HG03457 (cell line): ENCODE measurements around the gene CYGB.

ENCODE experiments used
- ATAC-seq: cut with Tn5 transposase; IDR thresholded peaks from one replicate; pipeline ENCODE4 v1.9.1; 2021; ENCODE audit warnings: moderate number of reproducible peaks; ENCODE audit not compliant: unreplicated experiment

The CYGB gene

DNA sequence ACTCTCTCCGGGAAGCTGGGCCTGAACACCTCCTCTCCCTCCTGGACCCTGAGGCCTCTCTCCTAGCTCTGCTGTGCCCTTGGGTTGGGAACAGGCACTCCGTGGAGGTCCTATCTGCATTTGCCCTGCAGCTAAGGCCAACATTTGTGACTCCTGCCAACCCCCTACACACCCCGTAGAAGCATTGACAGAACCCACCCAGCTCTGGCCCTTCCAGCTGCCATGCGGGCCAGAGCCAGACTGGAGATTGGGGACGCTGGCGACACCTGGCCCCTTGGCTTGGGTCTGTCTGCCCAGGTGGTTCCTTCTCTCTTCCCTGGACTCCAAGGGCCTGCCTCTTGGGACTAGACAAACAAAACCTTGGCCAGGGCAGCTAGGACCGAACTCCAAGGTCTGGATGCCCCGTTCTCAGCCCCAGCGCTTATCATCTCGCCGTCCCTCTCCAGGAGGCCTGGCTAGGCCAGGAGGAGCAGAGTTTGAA, 35.6 kb downstream of the CYGB start:
- no peak for ATAC-seq

DNA sequence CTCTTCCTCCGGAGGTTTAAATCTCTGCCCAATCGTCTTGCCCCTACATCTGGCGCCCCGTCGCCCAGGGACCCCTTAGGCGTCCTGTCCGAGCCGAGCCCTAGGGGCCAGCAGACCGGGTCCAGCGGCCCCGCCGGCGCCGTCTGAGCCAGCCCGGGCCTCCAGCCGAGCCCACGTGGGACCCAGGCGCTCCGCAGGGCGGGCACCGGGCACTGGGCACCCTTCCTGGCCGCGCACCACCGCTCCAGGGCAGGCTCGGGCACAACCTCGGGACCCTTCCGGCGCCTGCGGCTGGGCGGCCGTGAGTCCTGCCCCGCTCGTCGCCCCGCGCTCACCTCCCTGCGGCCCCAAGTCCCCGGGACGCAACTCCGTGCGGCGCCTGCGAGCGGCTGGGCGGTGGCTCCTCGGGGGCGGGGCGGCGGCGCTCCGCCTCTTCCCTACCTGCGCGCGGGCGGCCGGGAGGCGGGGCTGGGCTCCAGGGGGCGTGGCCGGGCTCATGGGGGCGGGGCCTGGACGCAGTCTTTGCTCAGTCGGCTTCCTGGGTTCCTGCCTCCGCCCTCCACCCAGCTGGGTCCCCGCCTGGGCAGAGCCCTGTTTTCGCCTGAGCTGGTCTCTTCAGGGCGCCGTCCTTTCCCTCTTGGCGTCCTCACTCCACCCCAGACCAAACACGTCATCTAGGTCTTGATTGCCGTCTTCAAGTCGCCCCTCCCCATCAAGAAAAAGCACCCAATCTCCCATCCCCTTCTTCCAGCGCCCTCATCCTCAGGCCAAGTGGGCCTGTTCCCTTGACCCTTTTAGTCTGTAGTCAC, 36.3 kb downstream of the CYGB start, which contains the start of gene RHBDF2:
TSS of gene RHBDF2 (minus strand) at position 406 of the 809 bp plus-strand sequence. CDS start 19,899 bp downstream, outside the sequence.
- ATAC-seq, result peak; percentile 56

DNA sequence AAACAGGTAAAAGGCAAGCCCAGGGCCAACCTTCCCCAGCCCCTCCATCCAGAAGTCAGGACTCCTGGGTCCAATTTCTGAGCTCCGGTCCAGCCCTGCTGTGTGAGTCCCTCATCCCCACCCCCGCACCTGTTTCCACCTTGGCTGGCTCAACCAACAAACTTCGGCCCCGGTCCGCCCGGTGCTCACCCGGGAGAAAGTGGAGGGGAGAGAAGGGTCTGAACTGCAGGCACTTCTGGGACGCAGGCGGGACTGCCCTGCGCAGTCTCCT, 36.8 kb downstream of the CYGB start:
- no peak for ATAC-seq

DNA sequence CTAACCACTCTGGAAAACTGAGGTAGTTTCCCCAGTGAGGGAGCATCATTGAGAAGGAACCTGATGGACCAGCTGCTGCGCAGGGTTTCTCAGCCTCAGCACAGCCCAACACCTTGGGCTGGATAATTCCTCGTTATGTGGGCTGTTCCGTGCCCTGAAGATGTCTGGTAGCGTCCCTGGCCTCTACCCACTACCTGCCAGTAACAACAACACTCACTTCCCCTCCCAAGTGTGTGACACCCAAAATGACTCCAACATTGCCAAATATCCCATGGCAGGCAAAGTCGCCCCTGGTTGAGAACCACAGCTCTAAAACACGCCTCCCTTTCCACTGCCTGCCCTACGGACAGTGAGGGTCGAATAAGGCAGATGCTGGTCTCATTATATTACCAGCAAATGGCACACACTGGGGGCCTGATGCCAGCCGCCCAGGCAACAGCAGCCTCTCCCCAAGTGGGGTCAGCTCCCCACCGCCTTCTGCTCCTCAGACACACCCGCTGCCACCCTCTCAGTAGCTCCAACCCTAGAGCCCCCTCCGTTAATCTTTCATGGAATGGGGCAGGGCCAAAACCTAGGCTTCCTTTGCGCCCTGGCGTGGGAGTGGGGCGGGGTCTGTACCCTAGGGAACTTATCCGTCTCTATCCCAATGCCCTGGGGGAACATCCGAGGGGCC, 37.3 kb downstream of the CYGB start:
- no peak for ATAC-seq

DNA sequence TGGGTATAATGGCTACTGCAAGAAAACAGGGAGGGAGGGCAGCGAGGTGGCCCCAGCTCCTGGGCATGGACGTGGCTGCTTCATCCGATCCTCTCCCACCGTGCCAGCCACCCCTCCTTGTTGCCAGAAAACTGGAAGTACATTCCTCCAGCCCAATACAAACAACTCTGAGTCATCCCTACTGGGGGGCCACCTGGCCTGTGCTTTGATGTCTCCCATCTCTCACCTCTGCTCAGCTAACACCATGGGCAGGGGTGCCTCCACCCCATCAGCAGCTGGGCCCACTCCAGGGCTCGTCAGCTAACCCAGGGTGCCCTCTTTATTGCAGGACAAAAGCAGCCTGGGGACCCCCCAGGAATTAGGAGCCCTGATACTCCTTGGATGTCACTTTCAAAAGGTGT, 38.2 kb downstream of the CYGB start:
- ATAC-seq, result no peak

DNA sequence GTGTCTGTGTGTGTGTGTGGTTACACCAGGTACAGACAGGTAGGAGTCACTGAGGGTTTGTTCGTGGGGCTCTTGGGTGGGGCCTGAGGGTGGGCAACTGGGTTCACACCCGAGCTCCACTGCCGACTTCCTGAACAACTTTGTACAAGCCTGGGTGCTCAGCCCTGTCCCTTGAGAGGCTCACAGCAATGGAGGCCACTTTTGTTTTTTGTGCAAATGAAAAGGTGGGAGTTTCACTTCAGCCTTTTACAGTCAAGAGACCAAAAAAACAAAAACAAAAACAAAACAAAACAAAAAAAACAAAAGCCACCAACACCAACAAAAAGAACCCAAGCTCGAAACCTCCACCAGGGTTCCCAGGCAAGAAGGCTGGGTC, 38.6 kb downstream of the CYGB start:
- ATAC-seq, result no peak

DNA sequence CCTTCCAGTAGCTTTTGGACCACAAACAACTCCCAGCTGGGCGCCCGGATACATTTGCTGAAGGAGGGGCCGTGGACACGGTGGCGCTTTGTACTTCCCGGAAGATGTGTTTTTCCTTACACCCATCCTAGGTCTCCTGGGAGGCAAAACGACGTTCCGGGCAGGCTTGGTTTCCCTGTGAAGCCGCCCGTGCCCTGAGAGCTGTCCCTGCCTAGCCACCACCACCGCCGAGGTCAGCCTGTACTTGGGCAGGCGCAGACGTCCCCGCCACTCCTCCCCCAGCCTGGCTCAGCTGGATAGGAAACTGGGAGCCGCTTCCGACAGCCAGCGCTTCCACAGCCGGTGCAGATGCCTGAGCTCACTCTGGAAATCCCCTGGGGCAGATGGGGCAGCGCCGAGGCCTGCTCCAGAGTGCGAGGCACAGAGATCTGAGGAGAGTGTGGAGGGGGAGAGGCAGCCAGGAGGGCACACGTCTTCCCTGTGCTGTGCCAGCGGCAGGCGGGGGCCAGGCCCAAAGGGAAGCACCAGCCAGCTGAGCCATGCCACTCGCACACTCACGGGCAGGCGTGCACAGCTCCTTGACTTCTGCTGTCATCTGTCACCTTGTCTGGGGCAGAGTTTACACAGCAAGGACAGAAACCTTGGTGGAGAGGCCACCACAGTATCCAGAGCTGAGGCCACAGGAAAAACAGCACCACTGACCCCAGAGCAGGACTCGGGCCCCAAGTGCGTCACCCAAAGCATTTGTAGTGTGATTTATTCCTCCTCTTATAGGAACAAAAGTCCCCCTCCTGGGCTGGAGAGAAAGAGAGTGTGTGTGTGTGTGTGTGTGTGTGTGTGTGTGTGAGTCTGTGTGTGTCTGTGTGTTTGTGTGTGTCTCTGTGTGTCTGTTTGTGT, 39.3 kb downstream of the CYGB start:
- no peak for ATAC-seq

DNA sequence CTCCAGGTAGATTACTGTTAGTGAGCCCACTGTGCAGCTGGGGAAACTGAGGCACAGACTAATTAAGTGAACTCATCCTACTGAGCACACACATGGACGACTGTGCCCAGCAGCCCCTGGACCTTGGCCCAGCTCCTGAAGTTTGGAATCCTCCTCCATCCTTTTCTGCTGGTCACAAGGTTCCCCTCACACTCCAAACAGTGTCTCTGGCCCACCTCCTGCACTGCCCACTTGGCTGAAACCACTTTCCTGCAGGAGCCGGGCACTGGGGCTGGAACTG, 39.9 kb downstream of the CYGB start:
- ATAC-seq, result no peak

DNA sequence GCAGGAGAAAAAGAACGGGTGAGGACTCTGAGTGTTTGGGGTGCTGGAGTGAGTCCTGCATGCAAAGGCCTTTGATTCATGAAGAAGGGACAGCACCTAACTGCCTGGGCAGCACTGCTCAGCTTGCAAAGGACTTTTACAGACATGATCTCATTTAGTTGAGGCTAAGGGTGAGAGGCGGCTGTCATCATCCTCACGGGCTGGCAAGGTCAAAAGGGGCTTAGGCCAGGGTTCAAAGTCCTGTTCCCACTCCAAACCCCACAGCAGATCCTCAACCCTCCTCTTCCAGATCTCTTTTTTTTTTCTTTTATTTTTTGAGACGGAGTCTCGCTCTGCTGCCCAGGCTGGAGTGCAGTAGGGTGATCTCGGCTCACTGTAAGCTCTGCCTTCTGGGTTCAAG, 41.0 kb downstream of the CYGB start:
- no peak for ATAC-seq

DNA sequence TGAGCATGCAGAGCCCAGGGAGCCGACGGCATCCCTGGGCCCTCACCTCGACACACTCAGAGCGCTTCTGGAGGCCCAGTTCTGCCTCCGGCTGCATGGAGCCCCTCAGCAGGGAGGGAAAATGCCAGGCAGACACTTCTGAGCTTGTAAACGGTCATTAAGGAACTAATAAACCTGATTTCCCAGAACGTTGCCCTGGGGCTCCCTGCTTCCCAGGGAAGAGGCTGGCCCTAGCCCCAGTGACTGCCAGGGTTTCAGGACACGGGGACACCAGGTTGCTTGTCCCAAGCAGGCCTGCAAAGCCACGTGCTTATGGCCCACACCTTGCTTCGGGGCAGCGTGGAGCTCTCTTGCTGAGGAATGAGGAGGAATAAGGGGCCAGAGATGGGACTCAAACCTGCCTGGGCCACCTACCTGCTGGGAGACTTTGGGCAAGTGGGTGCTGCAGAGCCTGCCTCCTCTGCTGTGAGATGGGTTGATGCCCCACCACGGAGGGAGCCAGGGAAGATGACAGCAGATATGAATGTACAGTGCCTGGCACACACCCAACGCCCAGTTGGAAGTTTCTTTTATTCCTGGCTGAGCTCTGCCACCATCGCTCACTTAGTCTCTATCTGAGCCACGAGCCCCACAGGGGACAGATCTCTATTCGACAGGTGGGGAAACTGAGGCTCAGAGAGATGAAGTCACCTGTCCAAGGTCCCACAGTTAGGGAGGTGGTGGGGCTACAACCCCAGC, 41.7 kb downstream of the CYGB start:
- no peak for ATAC-seq

DNA sequence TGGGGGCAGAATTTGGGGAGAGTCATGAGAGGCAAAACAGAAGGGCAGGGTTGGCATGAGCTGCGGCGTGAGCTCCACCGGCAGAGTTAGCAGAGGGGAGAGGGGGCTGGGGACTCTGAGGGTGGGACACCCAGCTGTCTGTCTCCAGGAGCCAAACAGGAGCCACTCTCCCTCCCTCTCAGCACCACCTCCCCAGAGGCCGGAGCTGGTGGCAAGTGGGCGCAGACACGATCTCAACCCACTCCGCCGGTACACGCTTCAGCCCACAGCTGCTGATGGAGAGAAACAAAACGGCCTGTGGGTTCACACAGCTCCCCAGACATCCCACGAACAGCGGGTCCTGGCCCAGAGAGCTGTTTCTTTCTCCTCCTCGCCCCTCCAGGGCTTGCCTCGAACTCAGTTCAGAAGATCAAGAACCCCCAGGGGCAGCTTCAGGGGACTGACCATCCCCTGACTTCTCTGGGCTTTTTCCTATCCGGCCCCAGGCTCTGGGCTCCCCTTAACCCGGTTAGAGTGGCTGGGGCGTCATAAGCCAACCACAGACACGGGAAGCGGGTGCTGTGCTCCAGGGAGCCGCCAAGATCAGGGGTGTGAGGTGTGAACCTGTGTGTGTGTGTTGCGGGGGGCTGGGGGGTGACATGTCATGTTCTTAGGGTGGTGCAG, 43.9 kb downstream of the CYGB start:
- ATAC-seq, result peak; percentile 5

DNA sequence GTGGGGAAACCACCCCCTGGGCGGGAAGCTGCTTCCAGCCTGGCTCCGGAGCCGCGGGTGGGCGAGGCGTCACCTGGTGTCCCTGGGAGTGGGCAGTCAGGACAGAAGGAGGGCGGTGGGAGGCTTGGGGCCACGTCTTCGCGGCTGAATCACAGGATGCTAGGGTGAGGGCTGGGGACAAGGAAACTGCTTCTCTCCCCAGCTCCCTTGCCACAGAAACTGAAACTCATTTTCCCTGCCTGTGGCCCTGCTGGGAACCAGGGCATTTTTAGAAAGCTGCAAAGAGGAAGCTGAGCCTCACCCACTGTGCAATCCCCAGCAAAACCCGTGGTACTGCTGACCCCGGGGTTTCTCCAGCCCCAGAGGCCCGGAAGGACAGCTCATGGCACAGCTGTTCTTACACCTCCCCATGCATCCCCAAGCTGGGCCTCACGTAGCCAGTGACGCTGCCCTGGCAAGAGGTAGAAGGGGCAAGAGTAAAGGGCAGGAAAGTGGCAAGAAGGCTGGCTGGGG, 44.5 kb downstream of the CYGB start:
- ATAC-seq, result peak; percentile 36

DNA sequence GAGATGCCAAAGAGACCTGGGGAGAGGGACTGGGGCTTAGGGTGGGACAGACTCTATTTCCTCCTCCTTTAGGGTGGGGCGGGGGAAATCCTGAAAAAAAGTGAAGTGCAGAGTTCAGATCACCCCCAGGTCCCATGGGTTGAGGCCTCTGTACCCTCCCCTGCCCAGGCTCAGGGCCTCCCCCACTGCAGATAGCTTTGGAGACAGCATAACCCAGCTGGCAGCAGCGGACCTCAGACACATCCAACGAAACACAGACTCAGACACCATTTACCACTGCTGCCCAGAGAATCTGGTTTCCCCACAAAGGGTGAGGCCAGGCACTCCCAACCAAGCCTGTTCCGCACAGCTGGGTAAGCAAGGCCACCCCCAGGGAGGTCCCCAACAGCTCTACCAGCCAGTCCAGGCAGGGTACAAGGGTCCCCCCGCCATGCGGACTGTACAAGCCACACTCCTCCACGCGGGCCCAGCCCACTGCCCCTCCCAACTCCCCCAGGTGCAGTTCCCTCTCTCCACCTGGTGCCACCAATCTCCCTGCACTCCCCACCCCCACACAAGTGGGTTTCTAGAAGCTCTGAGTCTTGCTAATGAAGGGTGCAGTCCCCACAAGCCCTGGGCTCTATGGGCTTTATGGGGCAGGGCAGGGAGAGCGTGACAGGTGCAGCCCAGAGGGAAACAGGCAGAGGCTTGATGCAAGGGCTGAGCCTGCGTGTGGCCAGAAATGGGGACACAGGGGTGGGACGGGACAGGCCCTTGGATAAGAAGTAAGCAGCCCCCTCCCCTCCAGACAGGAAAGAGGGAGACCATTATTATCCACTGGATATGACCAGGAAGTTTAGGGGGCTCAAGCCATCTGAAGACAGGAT, 45.2 kb downstream of the CYGB start:
- peak; percentile 17 for ATAC-seq

DNA sequence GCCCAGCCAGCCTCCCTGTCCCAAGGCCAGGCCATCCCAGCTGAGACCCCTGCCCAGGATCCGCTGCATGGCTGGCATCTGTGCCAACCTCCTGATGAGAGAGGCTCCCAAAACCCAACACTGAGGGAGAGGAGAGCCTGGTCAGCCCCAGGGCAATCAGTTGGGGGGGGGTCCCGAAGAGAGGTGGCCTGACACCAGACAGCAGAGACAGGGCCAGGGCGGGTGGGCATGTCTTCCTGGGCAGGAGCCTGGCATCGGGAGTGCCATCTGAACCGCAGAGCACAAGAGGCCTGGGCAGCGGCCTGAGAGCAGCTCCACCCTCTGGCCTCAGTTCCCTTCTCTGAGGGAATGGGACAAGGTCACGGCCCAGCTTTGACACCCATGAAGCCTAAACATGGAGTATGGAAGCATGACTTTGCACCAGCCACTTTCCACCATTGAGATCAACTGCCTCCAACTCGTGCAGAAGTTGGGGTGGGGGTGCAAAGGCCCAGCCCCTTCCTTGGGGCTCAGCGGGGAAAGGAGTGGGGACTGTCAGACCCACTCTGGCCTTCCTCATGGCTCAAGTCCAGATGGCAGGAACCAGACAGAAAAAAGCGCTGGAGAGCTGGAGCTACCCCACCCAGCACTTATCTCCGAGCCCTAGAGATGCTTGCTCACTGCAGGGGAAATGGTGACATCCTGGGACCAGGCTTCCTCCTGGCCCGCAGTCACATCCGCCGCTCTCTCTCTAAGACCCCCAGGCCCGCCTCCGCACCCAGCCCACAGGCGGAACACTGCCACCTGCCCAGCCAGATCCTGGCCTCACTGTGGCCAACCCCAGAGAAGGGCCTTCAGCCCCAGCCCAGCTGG, 46.0 kb downstream of the CYGB start:
- ATAC-seq, result peak; percentile 4

DNA sequence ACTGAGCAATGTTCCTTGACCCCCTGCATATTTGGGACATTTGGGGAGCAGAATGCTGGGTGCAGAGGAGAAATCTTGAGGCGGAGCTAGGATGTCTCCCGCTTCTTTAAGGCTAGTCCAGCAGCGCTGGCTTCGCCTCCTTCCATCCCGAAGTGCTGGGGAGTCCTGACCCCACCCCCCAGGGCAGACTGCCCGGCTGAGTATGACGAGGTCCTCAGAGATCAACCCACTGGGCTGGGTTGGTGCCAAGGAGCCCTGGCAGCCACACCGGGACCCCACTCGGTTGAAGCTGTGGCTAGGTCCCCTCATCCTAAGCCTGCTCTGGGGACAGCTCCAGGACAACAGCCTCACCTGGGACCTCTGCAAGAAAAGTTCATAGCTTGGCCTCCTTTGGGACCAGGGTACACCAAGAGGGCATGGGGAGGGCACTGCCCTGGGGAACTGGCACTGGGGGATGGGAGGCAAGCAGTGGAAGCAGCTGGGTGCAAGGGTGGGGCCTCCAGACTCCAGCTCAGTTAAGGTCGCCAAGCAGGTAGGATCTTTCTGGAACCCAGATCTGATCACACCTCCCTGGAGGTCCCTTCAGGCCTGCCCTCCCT, 47.3 kb downstream of the CYGB start:
- ATAC-seq, result no peak

DNA sequence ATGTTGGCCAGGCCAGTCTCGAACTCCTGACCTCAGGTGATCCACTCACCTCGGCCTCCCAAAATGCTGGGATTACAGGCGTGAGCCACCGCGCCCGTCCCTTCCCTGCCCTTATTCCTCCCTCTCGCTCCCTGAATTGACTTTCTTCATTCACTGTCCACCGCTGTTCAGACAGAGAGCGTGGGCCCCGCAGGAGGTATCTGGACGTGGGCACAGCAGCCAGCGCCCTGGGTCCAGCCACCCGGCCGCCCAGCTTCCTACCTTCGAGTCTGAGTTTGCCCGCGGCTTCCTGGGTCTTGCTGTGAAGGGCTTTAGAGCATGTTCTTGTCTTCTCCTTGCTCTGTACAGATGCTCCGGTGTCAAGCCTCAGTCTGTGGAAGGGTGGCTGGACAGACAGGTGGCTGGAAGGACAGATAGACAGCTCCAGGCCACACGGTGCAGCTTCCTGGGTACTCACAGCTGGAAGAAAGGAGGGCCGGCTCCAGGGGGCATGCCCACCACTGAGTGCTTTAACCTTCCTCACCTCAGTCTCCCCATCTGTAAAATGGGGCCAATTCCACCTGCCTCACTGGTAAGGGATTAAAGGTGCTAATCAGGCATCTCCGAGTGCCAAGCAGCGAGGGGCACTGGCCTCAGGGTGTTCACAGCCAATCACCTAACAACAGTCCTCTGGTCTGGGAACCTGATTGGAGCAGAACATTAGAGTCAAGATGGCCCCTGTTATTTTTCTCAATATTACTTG, 49.9 kb downstream of the CYGB start:
- no peak for ATAC-seq

DNA sequence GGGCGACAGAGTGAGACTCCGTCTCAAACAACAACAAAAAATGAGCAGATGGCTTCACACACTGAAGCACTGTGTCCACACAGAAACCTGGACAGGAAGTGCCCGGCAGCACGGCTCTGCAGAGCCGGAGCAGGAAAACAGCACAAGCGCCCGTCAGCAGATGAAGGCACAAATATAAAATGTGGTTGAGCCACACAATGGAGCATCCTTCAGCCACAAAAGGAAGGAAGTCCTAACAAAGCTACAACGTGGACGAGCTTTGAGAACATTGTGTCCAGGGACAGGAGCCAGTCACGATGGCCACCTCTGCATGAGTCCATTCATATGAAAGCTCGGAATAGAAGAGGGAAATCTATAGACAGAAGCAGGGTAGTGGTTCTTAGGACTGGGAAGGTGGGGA, 51.9 kb downstream of the CYGB start:
- ATAC-seq, result no peak
